HEK293 (cell line): ENCODE results near the gene HACD3.
A peak's percentile ranks its signal among the peaks of the same experiment; 100 is the strongest.

Experiments
- AEBP2 ChIP-seq: fragments of 450-650 bp; formaldehyde crosslinking; IDR thresholded peaks from 2 replicates; pipeline ENCODE4 v1.5.1; 2016; ENCODE audit warnings: missing biosample characterization, missing genetic modification characterization, borderline replicate concordance
- BCL11A ChIP-seq: fragments of 450-650 bp; formaldehyde crosslinking; IDR thresholded peaks from 2 replicates; pipeline ENCODE4 v1.5.1; 2016; ENCODE audit warnings: low read depth, missing biosample characterization, missing genetic modification characterization
- GLI2 ChIP-seq: fragments of 450-650 bp; formaldehyde crosslinking; IDR thresholded peaks from 2 replicates; pipeline ENCODE4; 2017; ENCODE audit warnings: missing biosample characterization, missing genetic modification characterization, low read depth, borderline replicate concordance
- INSM2 ChIP-seq: fragments of 450-650 bp; formaldehyde crosslinking; IDR thresholded peaks from 2 replicates; pipeline ENCODE4 v1.5.1; 2016; ENCODE audit warnings: missing biosample characterization, missing genetic modification characterization
- KLF16 ChIP-seq: fragments of 450-650 bp; formaldehyde crosslinking; IDR thresholded peaks from 2 replicates; pipeline ENCODE4 v1.5.1; 2017; ENCODE audit warnings: missing biosample characterization, missing genetic modification characterization
- KLF17 ChIP-seq: fragments of 450-650 bp; formaldehyde crosslinking; IDR thresholded peaks from 2 replicates; pipeline ENCODE4 v1.5.1; 2016; ENCODE audit warnings: missing biosample characterization, missing genetic modification characterization
- MYNN ChIP-seq: fragments of 450-650 bp; formaldehyde crosslinking; IDR thresholded peaks from 2 replicates; pipeline ENCODE4 v1.5.1; 2016; ENCODE audit warnings: missing biosample characterization, missing genetic modification characterization, borderline replicate concordance
- MZF1 ChIP-seq: fragments of 450-650 bp; formaldehyde crosslinking; IDR thresholded peaks from 2 replicates; pipeline ENCODE4 v1.5.1; 2017; ENCODE audit warnings: missing biosample characterization, missing genetic modification characterization, borderline replicate concordance
- SALL2 ChIP-seq: fragments of 450-650 bp; formaldehyde crosslinking; IDR thresholded peaks from 2 replicates; pipeline ENCODE4 v1.5.0; 2017; ENCODE audit warnings: missing biosample characterization, mild to moderate bottlenecking, missing genetic modification characterization, borderline replicate concordance
- SCRT1 ChIP-seq: fragments of 450-650 bp; formaldehyde crosslinking; IDR thresholded peaks from 2 replicates; pipeline ENCODE4 v1.5.1; 2016; ENCODE audit warnings: missing biosample characterization, missing genetic modification characterization, borderline replicate concordance
- SP7 ChIP-seq: fragments of 450-650 bp; formaldehyde crosslinking; IDR thresholded peaks from 2 replicates; pipeline ENCODE4 v1.5.1; 2016; ENCODE audit warnings: missing biosample characterization, missing genetic modification characterization
- TSHZ1 ChIP-seq: fragments of 450-650 bp; formaldehyde crosslinking; IDR thresholded peaks from 2 replicates; pipeline ENCODE4 v1.5.1; 2016; ENCODE audit warnings: missing biosample characterization, missing genetic modification characterization, borderline replicate concordance
- ZFHX2 ChIP-seq: fragments of 450-650 bp; formaldehyde crosslinking; conservative IDR thresholded peaks from 2 replicates; pipeline ENCODE4 v1.5.1; 2016; ENCODE audit warnings: missing biosample characterization, missing genetic modification characterization
- ZIC2 ChIP-seq: fragments of 450-650 bp; formaldehyde crosslinking; IDR thresholded peaks from 2 replicates; pipeline ENCODE4 v1.5.1; 2016; ENCODE audit warnings: missing biosample characterization, missing genetic modification characterization
- ZNF114 ChIP-seq: fragments of 450-650 bp; formaldehyde crosslinking; IDR thresholded peaks from 2 replicates; pipeline ENCODE4 v1.5.0; 2017; ENCODE audit warnings: missing biosample characterization, missing genetic modification characterization
- ZNF138 ChIP-seq: fragments of 450-650 bp; formaldehyde crosslinking; IDR thresholded peaks from 2 replicates; pipeline ENCODE4 v1.5.1; 2016; ENCODE audit warnings: missing biosample characterization, missing genetic modification characterization, borderline replicate concordance
- ZNF211 ChIP-seq: fragments of 450-650 bp; formaldehyde crosslinking; IDR thresholded peaks from 2 replicates; pipeline ENCODE4 v1.5.1; 2016; ENCODE audit warnings: low read depth, missing biosample characterization, missing genetic modification characterization
- ZNF23 ChIP-seq: fragments of 450-650 bp; formaldehyde crosslinking; IDR thresholded peaks from 2 replicates; pipeline ENCODE4 v1.5.1; 2016; ENCODE audit warnings: missing biosample characterization, missing genetic modification characterization, borderline replicate concordance
- ZNF248 ChIP-seq: fragments of 450-650 bp; formaldehyde crosslinking; IDR thresholded peaks from 2 replicates; pipeline ENCODE4 v1.5.1; 2017; ENCODE audit warnings: missing biosample characterization, missing genetic modification characterization
- ZNF335 ChIP-seq: fragments of 450-650 bp; formaldehyde crosslinking; conservative IDR thresholded peaks from 2 replicates; pipeline ENCODE4 v1.5.1; 2016; ENCODE audit warnings: missing biosample characterization, missing genetic modification characterization
- ZNF341 ChIP-seq: fragments of 450-650 bp; formaldehyde crosslinking; IDR thresholded peaks from 2 replicates; pipeline ENCODE4; 2016; ENCODE audit warnings: low read depth, missing biosample characterization, missing genetic modification characterization
- ZNF391 ChIP-seq: fragments of 450-650 bp; formaldehyde crosslinking; IDR thresholded peaks from 2 replicates; pipeline ENCODE4 v1.5.1; 2016; ENCODE audit warnings: low read depth, missing biosample characterization, missing genetic modification characterization, borderline replicate concordance
- ZNF394 ChIP-seq: fragments of 450-650 bp; formaldehyde crosslinking; IDR thresholded peaks from 2 replicates; pipeline ENCODE4 v1.5.1; 2016; ENCODE audit warnings: missing biosample characterization, missing genetic modification characterization, mild to moderate bottlenecking, moderate library complexity, borderline replicate concordance
- ZNF433 ChIP-seq: fragments of 450-650 bp; formaldehyde crosslinking; IDR thresholded peaks from 2 replicates; pipeline ENCODE4 v1.5.1; 2016; ENCODE audit warnings: missing biosample characterization, missing genetic modification characterization, low read depth
- ZNF449 ChIP-seq: fragments of 450-650 bp; formaldehyde crosslinking; IDR thresholded peaks from 2 replicates; pipeline ENCODE4 v1.5.1; 2017; ENCODE audit warnings: missing biosample characterization, mild to moderate bottlenecking, missing genetic modification characterization, moderate library complexity
- ZNF514 ChIP-seq: fragments of 450-650 bp; formaldehyde crosslinking; IDR thresholded peaks from 2 replicates; pipeline ENCODE4 v1.5.1; 2016; ENCODE audit warnings: missing biosample characterization, missing genetic modification characterization
- ZNF629 ChIP-seq: fragments of 450-650 bp; formaldehyde crosslinking; IDR thresholded peaks from 2 replicates; pipeline ENCODE4 v1.5.1; 2017; ENCODE audit warnings: missing biosample characterization, missing genetic modification characterization
- ZNF654 ChIP-seq: fragments of 450-650 bp; formaldehyde crosslinking; IDR thresholded peaks from 2 replicates; pipeline ENCODE4 v1.5.1; 2016; ENCODE audit warnings: low read depth, missing biosample characterization, missing genetic modification characterization
- ZNF664 ChIP-seq: fragments of 450-650 bp; formaldehyde crosslinking; IDR thresholded peaks from 2 replicates; pipeline ENCODE4 v1.5.1; 2016; ENCODE audit warnings: missing biosample characterization, missing genetic modification characterization
- ZNF785 ChIP-seq: fragments of 450-650 bp; formaldehyde crosslinking; IDR thresholded peaks from 2 replicates; pipeline ENCODE4 v1.5.1; 2016; ENCODE audit warnings: missing biosample characterization, missing genetic modification characterization
- ZNF843 ChIP-seq: fragments of 450-650 bp; formaldehyde crosslinking; IDR thresholded peaks from 2 replicates; pipeline ENCODE4 v1.5.1; 2016; ENCODE audit warnings: missing biosample characterization, missing genetic modification characterization
- ZSCAN30 ChIP-seq: fragments of 450-650 bp; IDR thresholded peaks from 2 replicates; pipeline ENCODE4 v1.5.1; 2018; ENCODE audit warnings: missing biosample characterization, mild to moderate bottlenecking, missing genetic modification characterization, moderate library complexity

Gene HACD3

GRCh38 chr15:65529762-65530317, 423 bp upstream of the HACD3 start (continued):
- 0 out of 2 replicates have a peak, but pooled peaks have one; percentile 48 for TF ChIP-seq ZNF391 (tag by site-specific recombination)
- TF ChIP-seq ZNF23 (tag by site-specific recombination): no peak
- TF ChIP-seq ZNF114: no peak
- 0 out of 2 replicates have a peak, but pooled peaks have one; percentile 35 for TF ChIP-seq MZF1 (tag by site-specific recombination)
- TF ChIP-seq ZNF341 (tag by site-specific recombination): peak; percentile 83
- no peak for TF ChIP-seq ZNF138
- TF ChIP-seq INSM2: no peak
- no peak for TF ChIP-seq ZNF654 (tag by site-specific recombination)
- TF ChIP-seq MYNN (tag by site-specific recombination): no peak
- 0 out of 2 replicates have a peak, but pooled peaks have one; percentile 4 for TF ChIP-seq KLF16 (tag by site-specific recombination)
- TF ChIP-seq ZNF664: peak; percentile 84; the same call in 1 of the 2 replicates
- no peak for TF ChIP-seq TSHZ1 (tag by site-specific recombination)
- TF ChIP-seq ZFHX2 (tag by site-specific recombination): no peak
- TF ChIP-seq ZNF449 (tag by site-specific recombination): peak; percentile 25; the same call in 1 of the 2 replicates
- no peak for TF ChIP-seq AEBP2 (tag by site-specific recombination)
- TF ChIP-seq ZNF211: no peak
- TF ChIP-seq ZNF843: no peak
- TF ChIP-seq ZNF514 (tag by site-specific recombination): no peak
- no peak for TF ChIP-seq ZNF785 (tag by site-specific recombination)
- TF ChIP-seq SCRT1 (tag by site-specific recombination): no peak
- TF ChIP-seq SALL2 (tag by site-specific recombination): no peak
- TF ChIP-seq KLF17 (tag by site-specific recombination): no peak
- peak; percentile 47 for TF ChIP-seq BCL11A (tag by site-specific recombination)
- no peak for TF ChIP-seq ZNF248
- peak; percentile 15; the same call in 1 of the 2 replicates for TF ChIP-seq ZNF629 (tag by site-specific recombination)
- TF ChIP-seq GLI2 (tag by site-specific recombination): no peak
- no peak for TF ChIP-seq ZNF335 (tag by site-specific recombination)
- TF ChIP-seq SP7 (tag by site-specific recombination): peak; percentile 59
- no peak for TF ChIP-seq ZSCAN30
- TF ChIP-seq ZNF433 (tag by site-specific recombination): no peak
- TF ChIP-seq ZNF394 (tag by site-specific recombination): no peak
- peak; percentile 25 for TF ChIP-seq ZIC2 (tag by site-specific recombination)
